Measurements from ENCODE around the gene PTPRN2.
"Not testable (repeated sequence)": the region's sequence is repeated elsewhere in the genome, so short reads cannot be mapped to it uniquely, and the experiment has no call there.

The PTPRN2 gene

DNA sequence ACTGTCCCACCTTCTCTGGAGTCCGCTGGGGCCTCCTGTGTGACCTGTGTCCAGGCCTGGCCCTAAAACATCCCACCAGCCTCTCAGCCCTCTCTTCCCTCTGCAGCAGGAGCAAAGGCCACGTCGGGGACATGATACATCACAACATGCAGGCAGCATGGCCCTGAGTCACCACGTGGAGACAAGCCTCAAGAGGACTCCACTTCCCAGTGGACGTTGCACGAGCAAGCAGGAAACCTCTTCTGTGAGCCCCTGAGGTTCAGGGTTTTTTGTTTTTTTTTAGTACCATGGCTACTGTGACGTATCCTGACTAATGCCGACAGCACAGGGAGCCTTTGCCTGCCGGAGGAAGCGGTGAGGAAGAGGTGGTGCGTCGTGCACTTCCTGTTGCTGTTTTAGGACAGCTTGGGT lies 1084.9 kb downstream of the PTPRN2 start:
- no peak overlapping the region for H3K4me3 ChIP-seq (ENCODE audit: low read depth, low read length)
- DNase-seq (ENCODE audit: low read depth): no peak
- TF ChIP-seq, protein P1, sequence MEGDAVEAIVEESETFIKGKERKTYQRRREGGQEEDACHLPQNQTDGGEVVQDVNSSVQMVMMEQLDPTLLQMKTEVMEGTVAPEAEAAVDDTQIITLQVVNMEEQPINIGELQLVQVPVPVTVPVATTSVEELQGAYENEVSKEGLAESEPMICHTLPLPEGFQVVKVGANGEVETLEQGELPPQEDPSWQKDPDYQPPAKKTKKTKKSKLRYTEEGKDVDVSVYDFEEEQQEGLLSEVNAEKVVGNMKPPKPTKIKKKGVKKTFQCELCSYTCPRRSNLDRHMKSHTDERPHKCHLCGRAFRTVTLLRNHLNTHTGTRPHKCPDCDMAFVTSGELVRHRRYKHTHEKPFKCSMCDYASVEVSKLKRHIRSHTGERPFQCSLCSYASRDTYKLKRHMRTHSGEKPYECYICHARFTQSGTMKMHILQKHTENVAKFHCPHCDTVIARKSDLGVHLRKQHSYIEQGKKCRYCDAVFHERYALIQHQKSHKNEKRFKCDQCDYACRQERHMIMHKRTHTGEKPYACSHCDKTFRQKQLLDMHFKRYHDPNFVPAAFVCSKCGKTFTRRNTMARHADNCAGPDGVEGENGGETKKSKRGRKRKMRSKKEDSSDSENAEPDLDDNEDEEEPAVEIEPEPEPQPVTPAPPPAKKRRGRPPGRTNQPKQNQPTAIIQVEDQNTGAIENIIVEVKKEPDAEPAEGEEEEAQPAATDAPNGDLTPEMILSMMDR (IDR thresholded peaks at IDR 0.05; ENCODE audit: control insufficient read depth, extremely low read depth, insufficient read depth): no peak

DNA sequence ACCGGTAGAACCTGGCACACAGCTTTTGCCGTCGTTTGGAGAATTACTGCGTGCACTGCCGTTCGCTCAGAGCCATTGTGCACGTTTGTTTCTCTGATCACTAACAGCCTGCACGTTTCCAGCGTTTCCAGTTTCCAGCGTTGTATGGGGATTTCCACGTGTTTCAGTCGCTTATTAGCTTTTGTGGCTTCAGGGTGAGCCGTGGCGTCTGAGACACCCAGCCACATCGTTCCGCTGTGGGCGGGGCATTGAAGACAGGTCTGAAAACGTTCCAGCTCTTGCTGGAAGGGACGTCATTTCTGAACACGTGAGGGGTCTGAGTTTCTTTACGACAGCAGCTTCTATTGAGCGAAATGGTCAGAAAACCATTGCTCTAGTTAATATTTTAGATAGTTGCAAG lies 1086.0 kb downstream of the PTPRN2 start:
- no peak overlapping the region for H3K4me3 ChIP-seq (ENCODE audit: low read depth, low read length)
- TF ChIP-seq, protein P1 (IDR thresholded peaks at IDR 0.05; ENCODE audit: control insufficient read depth, extremely low read depth, insufficient read depth): no peak
- DNase-seq (ENCODE audit: low read depth): no peak

DNA sequence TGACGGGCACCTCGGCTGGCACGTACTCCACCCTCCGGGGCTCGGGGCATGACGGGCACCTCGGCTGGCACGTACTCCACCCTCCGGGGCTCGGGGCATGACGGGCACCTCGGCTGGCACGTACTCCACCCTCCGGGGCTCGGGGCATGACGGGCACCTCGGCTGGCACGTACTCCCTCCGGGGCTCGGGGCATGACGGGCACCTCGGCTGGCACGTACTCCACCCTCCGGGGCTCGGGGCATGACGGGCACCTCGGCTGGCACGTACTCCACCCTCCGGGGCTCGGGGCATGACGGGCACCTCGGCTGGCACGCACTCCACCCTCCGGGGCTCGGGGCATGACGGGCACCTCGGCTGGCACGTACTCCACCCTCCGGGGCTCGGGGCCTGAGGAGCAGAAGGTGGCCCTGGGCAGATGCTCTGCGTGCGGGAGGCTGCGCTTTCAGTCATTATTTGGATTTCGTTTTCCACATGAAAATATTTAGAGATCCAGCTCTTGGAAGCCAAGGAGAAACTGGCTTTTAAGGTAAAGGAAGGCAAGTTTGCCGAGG lies 1086.6 kb downstream of the PTPRN2 start:
- not testable (repeated sequence) for H3K4me3 ChIP-seq (ENCODE audit: low read depth, low read length); DNase-seq (ENCODE audit: low read depth)

DNA sequence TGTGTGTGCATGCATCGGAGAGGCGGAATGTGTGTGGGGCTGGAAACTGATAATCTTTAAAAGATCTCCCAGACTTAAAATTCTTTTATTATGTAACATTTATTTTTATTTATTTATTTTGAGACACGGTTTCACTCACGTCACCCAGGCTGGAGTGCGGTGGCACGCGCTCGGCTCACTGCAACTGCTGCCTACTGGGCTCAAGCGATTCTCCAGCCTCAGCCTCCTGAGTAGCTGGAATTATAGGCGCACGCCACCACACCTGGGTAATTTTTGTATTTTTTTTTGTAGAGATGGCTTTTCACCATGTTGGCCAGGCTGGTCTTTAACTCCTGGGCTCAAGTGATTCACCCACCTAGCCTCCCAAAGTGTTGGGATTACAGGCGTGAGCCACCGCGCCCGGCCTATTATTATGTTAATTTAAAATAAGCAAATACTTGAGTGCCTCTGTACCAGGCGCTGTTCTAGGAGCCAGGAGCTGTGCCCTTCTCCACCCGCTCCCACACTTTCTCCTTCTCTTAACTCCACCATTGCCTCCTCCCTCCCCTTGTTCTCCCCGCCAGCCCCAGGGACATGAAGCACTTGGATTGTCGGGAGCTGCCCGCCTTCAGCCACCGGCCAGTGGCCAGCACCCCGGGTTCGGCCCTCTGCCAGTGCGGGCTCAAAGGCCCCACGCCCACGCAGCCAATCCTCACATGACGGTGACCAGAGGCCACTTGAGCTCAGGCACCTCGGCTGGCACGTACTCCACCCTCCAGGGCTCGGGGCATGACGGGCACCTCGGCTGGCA lies 1087.3 kb downstream of the PTPRN2 start:
- DNase-seq (ENCODE audit: low read depth): no peak
- H3K4me3 ChIP-seq (ENCODE audit: low read depth, low read length): no peak overlapping the region
- TF ChIP-seq, protein P1 (IDR thresholded peaks at IDR 0.05; ENCODE audit: control insufficient read depth, extremely low read depth, insufficient read depth): no peak

DNA sequence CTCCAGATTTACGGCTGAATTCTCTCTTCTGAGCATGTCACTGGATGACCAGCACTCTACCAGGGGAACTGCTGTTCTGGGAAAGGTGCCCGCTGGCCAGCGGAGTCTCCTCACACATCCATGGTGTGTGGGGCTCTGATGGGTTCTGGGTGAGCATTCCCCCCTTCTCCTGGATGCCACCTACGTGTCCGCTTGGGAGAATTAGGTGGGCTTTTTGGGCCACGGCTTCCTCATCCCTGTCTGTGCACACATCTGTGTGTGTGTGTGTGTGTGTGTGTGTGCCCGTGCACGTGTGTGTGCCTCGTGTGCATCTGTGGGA lies 1087.8 kb downstream of the PTPRN2 start:
- TF ChIP-seq, protein P1 (IDR thresholded peaks at IDR 0.05; ENCODE audit: control insufficient read depth, extremely low read depth, insufficient read depth): no peak
- no peak overlapping the region for H3K4me3 ChIP-seq (ENCODE audit: low read depth, low read length)
- DNase-seq (ENCODE audit: low read depth): no peak

DNA sequence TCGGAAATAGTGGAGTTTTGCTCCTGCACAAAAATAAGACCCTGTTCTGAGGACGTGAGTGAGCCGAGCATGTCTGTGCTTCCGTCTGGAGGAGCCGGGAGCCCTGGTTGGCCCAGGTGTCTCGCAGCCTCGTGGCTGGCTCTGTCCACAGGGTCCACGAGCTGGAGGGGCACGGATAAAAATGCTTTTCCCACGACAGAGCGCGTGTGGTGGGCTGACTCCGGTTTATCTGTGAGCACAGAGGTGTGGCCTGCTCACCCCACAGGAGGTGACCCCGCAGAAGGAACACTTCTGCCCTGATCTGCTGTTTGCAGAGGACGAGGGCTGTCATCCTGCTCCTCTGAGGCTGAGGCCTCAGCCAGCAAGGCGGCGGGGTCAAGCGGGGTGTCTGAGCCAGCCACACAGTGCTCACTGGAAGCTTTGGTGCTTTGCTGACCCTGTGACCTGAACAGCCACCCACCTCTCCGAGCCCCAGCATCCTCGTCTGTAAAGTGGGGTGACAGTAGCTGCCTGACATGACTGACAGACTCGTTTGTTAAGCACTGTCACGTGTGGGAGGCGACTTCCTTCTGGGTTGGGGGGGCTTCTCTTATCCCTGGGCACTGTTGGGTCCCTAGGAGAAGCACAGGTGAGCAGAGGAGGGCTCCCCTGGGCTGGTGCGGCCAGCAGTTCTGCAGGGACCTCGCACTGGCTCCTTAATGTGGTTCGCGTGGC lies 1088.3 kb downstream of the PTPRN2 start:
- no peak for DNase-seq (ENCODE audit: low read depth)
- TF ChIP-seq, protein P1 (IDR thresholded peaks at IDR 0.05; ENCODE audit: control insufficient read depth, extremely low read depth, insufficient read depth): no peak

DNA sequence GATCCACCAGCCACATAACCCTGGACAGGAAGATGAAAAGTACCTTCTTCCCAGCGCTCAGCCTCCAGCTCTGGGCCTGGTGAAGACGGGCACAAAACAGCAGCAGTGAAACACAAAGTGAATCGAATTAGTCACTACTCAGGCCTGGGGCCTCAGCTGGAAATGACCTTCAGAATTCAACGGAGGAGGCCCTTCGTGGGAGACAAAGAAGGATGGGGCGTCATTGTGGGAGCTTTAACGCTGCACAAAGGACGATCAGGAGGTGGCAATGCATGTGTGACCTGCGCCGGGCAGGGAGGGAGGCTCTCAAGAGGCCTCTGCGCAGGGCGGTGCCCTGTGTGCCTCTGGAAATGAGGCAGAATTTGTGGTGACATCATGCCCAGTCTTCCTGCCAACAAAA lies 1089.0 kb downstream of the PTPRN2 start:
- H3K4me3 ChIP-seq (ENCODE audit: low read depth, low read length): no peak overlapping the region
- DNase-seq (ENCODE audit: low read depth): no peak
- TF ChIP-seq, protein P1 (IDR thresholded peaks at IDR 0.05; ENCODE audit: control insufficient read depth, extremely low read depth, insufficient read depth): no peak

More for the DNA sequence above, 1088.3 kb downstream of the PTPRN2 start:
- H3K4me3 ChIP-seq (ENCODE audit: low read depth, low read length): no peak overlapping the region

All from LNCaP clone FGC (cell line).